GM12878 (cell line): Measurements from ENCODE around the gene CLEC17A. TPM values are rescaled to one million over a fixed set of nuclear protein-coding genes. Genes with fewer than 3 reads are reported as not detected.

Experiments
- ATAC-seq: fragments of 200-7000 bp; cut with Tn5 transposase; 3 replicates; pipeline ENCODE4 v1.9.1; 2020; ENCODE audit warnings: mild to moderate bottlenecking, moderate library complexity
- Bru-seq: library from RNA; stranded (reverse); fragments of 400-500 nt; gene quantifications from one replicate; lab custom pipeline; 2021; lab: Mats Ljungman, UMichigan
- BruChase-seq, 2 experiments: library from RNA; stranded (reverse); fragments of 400-500 nt; gene quantifications; one replicate each; lab custom pipeline; 2021; lab: Mats Ljungman, UMichigan
- BruUV-seq: library from RNA; stranded (reverse); fragments of 400-500 nt; replicated peaks from 2 replicates; lab custom pipeline; 2021; lab: Mats Ljungman, UMichigan
- CTCF ChIA-PET: fragments of 300-600 bp; sonication (Branson Sonifier 250); formaldehyde crosslinking; extraction: SDS; loops from one replicate; lab custom pipeline; 2021; ENCODE audit warnings: inconsistent platforms; lab: Yijun Ruan, JAX
- POLR2A ChIA-PET: fragments of 350-600 bp; formaldehyde crosslinking; extraction: SDS; loops from one replicate; lab custom pipeline; 2021; ENCODE audit warnings: inconsistent platforms; lab: Charles Lee
- RAD21 ChIA-PET: fragments of 300-600 bp; sonication (Branson Sonifier 250); formaldehyde crosslinking; loops from one replicate; lab custom pipeline; 2023; ENCODE audit warnings: antibody characterized with exemption; ENCODE audit not compliant: unreplicated experiment; lab: Charles Lee
- SMC1A ChIA-PET: fragments of 300-600 bp; sonication (Branson Sonifier 250); formaldehyde crosslinking; loops from one replicate; lab custom pipeline; 2023; ENCODE audit not compliant: unreplicated experiment, uncharacterized antibody; lab: Charles Lee
- DNase-seq: peaks from one replicate; pipeline ENCODE4 v3.0.0-alpha.2; 2011; ENCODE audit warnings: low read depth, low spot score
- FAIRE-seq: peaks from 3 replicates; lab custom pipeline; 2011; peaks lifted over from hg19 to GRCh38; lab: Jason Lieb, UNC
- H2AFZ ChIP-seq: 2 replicates; pipeline ENCODE4 v1.6.0; 2011; ENCODE audit warnings: low read depth, low read length, control low read depth; ENCODE audit not compliant: control insufficient read depth
- H3K27ac ChIP-seq: 2 replicates; pipeline ENCODE4 v1.5.1; 2011; ENCODE audit warnings: control low read depth; ENCODE audit not compliant: control insufficient read depth, insufficient read depth
- H3K27me3 ChIP-seq, 2 experiments: replicated peaks in 1 of 2; 2 replicates each; pipeline versions ENCODE4 v1.6.0 to v1.6.1; 2011; ENCODE audit warnings: low read length in 1 of 2; ENCODE audit not compliant: control insufficient read depth in 2 of 2, insufficient read depth in 2 of 2
- H3K36me3 ChIP-seq, 2 experiments: 2 replicates each; pipeline ENCODE4 v1.5.1; 2011; ENCODE audit warnings: low read length in 1 of 2; ENCODE audit not compliant: control insufficient read depth in 2 of 2, insufficient read depth in 2 of 2
- H3K4me1 ChIP-seq: 2 replicates; pipeline ENCODE4 v1.6.1; 2011; ENCODE audit warnings: mild to moderate bottlenecking, low read length, moderate library complexity, mixed read lengths; ENCODE audit not compliant: control insufficient read depth, insufficient read depth
- H3K4me2 ChIP-seq: 2 replicates; pipeline ENCODE4 v1.6.0; 2011; ENCODE audit warnings: control low read depth; ENCODE audit not compliant: control insufficient read depth, insufficient read depth
- H3K4me3 ChIP-seq: fragments of 200-600 bp; sonication (generic); 2 replicates; pipeline ENCODE4 v1.5.1; 2016
- H3K79me2 ChIP-seq: 2 replicates; pipeline ENCODE4 v1.6.0; 2011; ENCODE audit warnings: low read length; ENCODE audit not compliant: control insufficient read depth, insufficient read depth
- H3K9ac ChIP-seq: 2 replicates; pipeline ENCODE4 v1.8.0; 2011; ENCODE audit warnings: low read length, control low read depth, mixed read lengths; ENCODE audit not compliant: control insufficient read depth, insufficient read depth
- H3K9me3 ChIP-seq: replicated peaks from 3 replicates; pipeline ENCODE4 v1.5.1; 2011; ENCODE audit warnings: mild to moderate bottlenecking, low read length; ENCODE audit not compliant: control insufficient read depth, insufficient read depth
- H4K20me1 ChIP-seq: 2 replicates; pipeline ENCODE4 v1.6.0; 2011; ENCODE audit not compliant: control insufficient read depth, insufficient read depth
- ASH2L ChIP-seq: fragments of 300-600, 200-600 bp; sonication (generic); IDR thresholded peaks from 2 replicates; pipeline ENCODE4 v1.6.1; 2017; ENCODE audit warnings: low read depth, mild to moderate bottlenecking, borderline replicate concordance
- FOS ChIP-seq: IDR thresholded peaks from 3 replicates; pipeline ENCODE4 v1.6.1; 2011; ENCODE audit warnings: borderline replicate concordance; ENCODE audit not compliant: insufficient read length; ENCODE audit errors: extremely low read depth
- IKZF1 ChIP-seq: fragments of 450-650 bp; conservative IDR thresholded peaks from 2 replicates; pipeline ENCODE4 v1.6.1; 2017; ENCODE audit warnings: antibody characterized with exemption, mild to moderate bottlenecking
- MYC ChIP-seq: IDR thresholded peaks from 2 replicates; pipeline ENCODE4 v1.6.1; 2011; ENCODE audit warnings: mild to moderate bottlenecking, low read length, moderate library complexity, inconsistent platforms; ENCODE audit not compliant: insufficient read depth, insufficient replicate concordance, insufficient read length, severe bottlenecking
- POU2F2 ChIP-seq: IDR thresholded peaks from 3 replicates; pipeline ENCODE4 v1.6.1; 2011; ENCODE audit warnings: low read depth, mild to moderate bottlenecking, low read length, borderline replicate concordance
- RFX5 ChIP-seq: IDR thresholded peaks from 2 replicates; pipeline ENCODE4 v1.6.1; 2011; ENCODE audit warnings: low read depth, low read length, improper control_type of control experiment
- SP1 ChIP-seq: IDR thresholded peaks from one replicate; pipeline ENCODE4 v1.6.1; 2011; ENCODE audit warnings: low read depth, low read length
- USF2 ChIP-seq: IDR thresholded peaks from 2 replicates; pipeline ENCODE4 v1.6.1; 2011; ENCODE audit warnings: low read depth, low read length, improper control_type of control experiment, borderline replicate concordance
- WGBS: methylation state at CpG from one replicate; pipeline ENCODE4 v1.1.6; 2016; ENCODE audit warnings: low lambda C conversion rate; ENCODE audit not compliant: insufficient replicate concordance, insufficient coverage; ENCODE audit errors: missing lambda C conversion rate; 5-methylcytosine and 5-hydroxymethylcytosine counted together
- in situ Hi-C: fragments of 300-500 bp; cut with MboI; formaldehyde crosslinking; loops from 9 replicates; pipeline ENCODE4 v1.14.3; 2018; ENCODE audit warnings: mixed read lengths
- intact Hi-C: fragments of 100-400 bp; cut with micrococcal nuclease; formaldehyde crosslinking; loops from one replicate; pipeline ENCODE4 v1.14.2; 2022; ENCODE audit not compliant: unreplicated experiment
- long read RNA-seq, 2 experiments: library from polyadenylated mRNA; unstranded; transcript quantifications; one replicate each; pipeline ENCODE4 v2.0.0, GENCODE V29; 2019 to 2020
- polyA minus RNA-seq, 3 experiments: library from RNA; depleted of rRNA, polyadenylated mRNA; stranded (reverse); fragments of >200 nt; gene quantifications; 2 replicates each; pipeline ENCODE4 v1.2.3, GENCODE V29; 2011
- polyA plus RNA-seq, 11 experiments: library from polyadenylated mRNA; depleted of rRNA in 4 of 11; unstranded in 6 of 11; stranded (reverse) in 5 of 11; fragments of >200 nt; fragmentation: Nextera tagmentation in 4 of 11; fragmentation: Illumina TruSeq in 1 of 11; extraction: Ambion mirVana in 4 of 11; extraction: Trizol in 1 of 11; gene quantifications; 1 replicate in 1 of 11; 2 replicates in 10 of 11; pipeline versions ENCODE4 v1.2.1 to v1.2.3, GENCODE V29; 2011 to 2016; ENCODE audit warnings: inconsistent platforms in 2 of 11, missing spikeins in 2 of 11, low read depth in 1 of 11
- total RNA-seq, 4 experiments: library from RNA; depleted of rRNA in 3 of 4; stranded (reverse); fragments of >200 nt in 3 of 4; fragmentation: Illumina TruSeq in 1 of 4; extraction: Trizol in 1 of 4; gene quantifications; 2 replicates each; pipeline versions ENCODE4 v1.2.1 to v1.2.3, GENCODE V29; 2013 to 2021
- TF ChIP-seq, protein P1 (sequence below): fragments of 450-650 bp; IDR thresholded peaks from 2 replicates; pipeline ENCODE4 v1.6.1; 2016; ENCODE audit warnings: mild to moderate bottlenecking
- TF ChIP-seq, protein P2 (sequence below): fragments of 450-650 bp; IDR thresholded peaks from 2 replicates; pipeline ENCODE4 v1.6.1; 2017; ENCODE audit warnings: mild to moderate bottlenecking, moderate library complexity

CLEC17A gene
- total RNA-seq (2013; cell fraction: nucleolus; rRNA removed), result 178 and 204 TPM in 2 replicates
- total RNA-seq (2014; rRNA removed) (124 and 147 TPM in 2 replicates), total RNA-seq (2014; rRNA removed; fragmentation: Illumina TruSeq; extraction: Trizol) (109 and 116 TPM in 2 replicates), total RNA-seq (2021) (99.0 and 105 TPM in 2 replicates), polyA plus RNA-seq (2011; rRNA removed) (92.7 and 131 TPM in 2 replicates), polyA plus RNA-seq (2014; fragmentation: Illumina TruSeq; extraction: Trizol) (95.7 and 106 TPM in 2 replicates), polyA plus RNA-seq (2014; fragmentation: Nextera tagmentation; extraction: Ambion mirVana) (10 to 100 TPM; 12.9 to 14.9 TPM), polyA plus RNA-seq (2014; rRNA removed) (101 and 102 TPM in 2 replicates), polyA plus RNA-seq (2016; fragmentation: Nextera tagmentation; extraction: Ambion mirVana) (10 to 100 TPM; 46.4 to 54.3 TPM), polyA minus RNA-seq (2011; rRNA and poly(A)+ RNA removed) (215 and 263 TPM in 2 replicates), Bru-seq, nascent RNA (percentile 94 among the genes with signal in this experiment), BruChase-seq, experiment 1, labeled RNA remaining after a 6-hour chase (percentile 97 among the genes with signal in this experiment), BruChase-seq, experiment 2, labeled RNA remaining after a 2-hour chase (percentile 95 among the genes with signal in this experiment)
- polyA plus RNA-seq (2011; ENCODE audit: low read depth), result 43.1 TPM
- polyA plus RNA-seq (2011; cell fraction: cytosol; rRNA removed), result 118 and 151 TPM in 2 replicates
- 93.3 and 106 TPM in 2 replicates for polyA plus RNA-seq (2011; cell fraction: nucleus; rRNA removed)
- 48.7 and 56.3 TPM in 2 replicates for polyA plus RNA-seq (2012)
- polyA minus RNA-seq (2011; cell fraction: cytosol; rRNA and poly(A)+ RNA removed), result 40.0 and 52.2 TPM in 2 replicates
- 30.3 and 34.0 TPM in 2 replicates for polyA minus RNA-seq (2011; cell fraction: nucleus; rRNA and poly(A)+ RNA removed)
- long read RNA-seq, experiment 1, partial matches to known transcripts, result 2 of 7 reads
- long read RNA-seq, experiment 1, other reads (novel, unspliced or antisense), result 3 of 7 reads
- long read RNA-seq, experiment 2, transcript CLEC17A-202 (14 exons, 1,399 nt), result major isoform, 7 of 25 reads
- long read RNA-seq, experiment 2, partial matches to known transcripts, result 4 of 25 reads
- long read RNA-seq, experiment 2, other reads (novel, unspliced or antisense), result 14 of 25 reads

- H3K4me2 ChIP-seq, result peak within 1 kb of the TSS; percentile 93
- H3K4me1 ChIP-seq, result peaks cover 17% of the 10 kb centered on the region
- FAIRE-seq (no peak), ATAC-seq (peak; percentile 46), DNase-seq (peak; percentile 66)
- in situ Hi-C loops (loop anchor here (25.0 kb wide), 1 partner anchor 2004 kb away; no protein-coding TSS in a partner anchor), intact Hi-C loops (loop anchor here (2.0 kb wide), 1 partner anchor 22 kb away; no protein-coding TSS in a partner anchor)
- peaks cover 0 to under 1% of the 10 kb centered on the region in 2 experiments; a peak in 1 of 4 replicates for H3K36me3 ChIP-seq
- no peaks in the 10 kb centered on the region for H4K20me1 ChIP-seq
- peaks cover 43% of the 10 kb centered on the region for H3K79me2 ChIP-seq
- peak within 1 kb of the TSS; percentile 24 for H2AFZ ChIP-seq
- peak within 1 kb of the TSS; percentile 96 for H3K9ac ChIP-seq
- POLR2A ChIA-PET, result interaction anchor here (0.5 kb wide), 1 partner anchor 28 kb away, joined by 5 read pairs; no protein-coding TSS in a partner anchor
- SMC1A ChIA-PET, result interaction anchor here (3.3 to 12.5 kb wide), 2 partner anchors 21 to 105 kb away, joined by 16 to 558 read pairs; partner anchors contain the start of gene ZNF333
- RAD21 ChIA-PET, result interaction anchor here (1.4 to 1.7 kb wide), 2 partner anchors 21 to 103 kb away, joined by 8 to 10 read pairs; no protein-coding TSS in a partner anchor
- H3K27ac ChIP-seq, result peak within 1 kb of the TSS; percentile 95
- WGBS, result 5% methylated on average over 6 of the region's 6 CpGs
- CTCF ChIA-PET, result interaction anchor here (3.8 to 14.6 kb wide), 2 partner anchors 103 to 106 kb away, joined by 19 to 803 read pairs; partner anchors contain the start of gene ZNF333
- no TSS peak for BruUV-seq
- no peaks in the 10 kb centered on the region for H3K27me3 ChIP-seq
- H3K9me3 ChIP-seq, result no peaks in the 10 kb centered on the region
- peak within 1 kb of the TSS; percentile 98 for H3K4me3 ChIP-seq
- TF ChIP-seq USF2 (peak; percentile 31; the same call in 1 of the 2 replicates), FOS (no peak), MYC (no peak), ASH2L (no peak), RFX5 (no peak), SP1 (no peak), POU2F2 (peak; percentile 98), IKZF1 (peak; percentile 95)
- TF ChIP-seq, protein P1, sequence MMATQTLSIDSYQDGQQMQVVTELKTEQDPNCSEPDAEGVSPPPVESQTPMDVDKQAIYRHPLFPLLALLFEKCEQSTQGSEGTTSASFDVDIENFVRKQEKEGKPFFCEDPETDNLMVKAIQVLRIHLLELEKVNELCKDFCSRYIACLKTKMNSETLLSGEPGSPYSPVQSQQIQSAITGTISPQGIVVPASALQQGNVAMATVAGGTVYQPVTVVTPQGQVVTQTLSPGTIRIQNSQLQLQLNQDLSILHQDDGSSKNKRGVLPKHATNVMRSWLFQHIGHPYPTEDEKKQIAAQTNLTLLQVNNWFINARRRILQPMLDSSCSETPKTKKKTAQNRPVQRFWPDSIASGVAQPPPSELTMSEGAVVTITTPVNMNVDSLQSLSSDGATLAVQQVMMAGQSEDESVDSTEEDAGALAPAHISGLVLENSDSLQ, result peak; percentile 83
- TF ChIP-seq, protein P2, sequence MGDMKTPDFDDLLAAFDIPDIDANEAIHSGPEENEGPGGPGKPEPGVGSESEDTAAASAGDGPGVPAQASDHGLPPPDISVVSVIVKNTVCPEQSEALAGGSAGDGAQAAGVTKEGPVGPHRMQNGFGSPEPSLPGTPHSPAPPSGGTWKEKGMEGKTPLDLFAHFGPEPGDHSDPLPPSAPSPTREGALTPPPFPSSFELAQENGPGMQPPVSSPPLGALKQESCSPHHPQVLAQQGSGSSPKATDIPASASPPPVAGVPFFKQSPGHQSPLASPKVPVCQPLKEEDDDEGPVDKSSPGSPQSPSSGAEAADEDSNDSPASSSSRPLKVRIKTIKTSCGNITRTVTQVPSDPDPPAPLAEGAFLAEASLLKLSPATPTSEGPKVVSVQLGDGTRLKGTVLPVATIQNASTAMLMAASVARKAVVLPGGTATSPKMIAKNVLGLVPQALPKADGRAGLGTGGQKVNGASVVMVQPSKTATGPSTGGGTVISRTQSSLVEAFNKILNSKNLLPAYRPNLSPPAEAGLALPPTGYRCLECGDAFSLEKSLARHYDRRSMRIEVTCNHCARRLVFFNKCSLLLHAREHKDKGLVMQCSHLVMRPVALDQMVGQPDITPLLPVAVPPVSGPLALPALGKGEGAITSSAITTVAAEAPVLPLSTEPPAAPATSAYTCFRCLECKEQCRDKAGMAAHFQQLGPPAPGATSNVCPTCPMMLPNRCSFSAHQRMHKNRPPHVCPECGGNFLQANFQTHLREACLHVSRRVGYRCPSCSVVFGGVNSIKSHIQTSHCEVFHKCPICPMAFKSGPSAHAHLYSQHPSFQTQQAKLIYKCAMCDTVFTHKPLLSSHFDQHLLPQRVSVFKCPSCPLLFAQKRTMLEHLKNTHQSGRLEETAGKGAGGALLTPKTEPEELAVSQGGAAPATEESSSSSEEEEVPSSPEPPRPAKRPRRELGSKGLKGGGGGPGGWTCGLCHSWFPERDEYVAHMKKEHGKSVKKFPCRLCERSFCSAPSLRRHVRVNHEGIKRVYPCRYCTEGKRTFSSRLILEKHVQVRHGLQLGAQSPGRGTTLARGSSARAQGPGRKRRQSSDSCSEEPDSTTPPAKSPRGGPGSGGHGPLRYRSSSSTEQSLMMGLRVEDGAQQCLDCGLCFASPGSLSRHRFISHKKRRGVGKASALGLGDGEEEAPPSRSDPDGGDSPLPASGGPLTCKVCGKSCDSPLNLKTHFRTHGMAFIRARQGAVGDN, result peak; percentile 89
These were observed at the start of gene CLEC17A for GRCh38 chr19:14582894-14583340. Gene CLEC17A, plus strand, starts transcription at chr19:14583084. Its CDS starts 77 bp downstream, at chr19:14583161.
